NCI-H524 treated with DMSO at 0.1 percent for 48 hours (cell line): ENCODE data around the gene UBR1.
A peak's percentile ranks its signal among the peaks of the same experiment; 100 is the strongest.
"Not testable (repeated sequence)": the region's sequence is repeated elsewhere in the genome, so short reads cannot be mapped to it uniquely, and the experiment has no call there.

Experiments
- DNase-seq: peaks from one replicate; lab custom pipeline; 2025; lab: John Stamatoyannopoulos, UW

Gene UBR1

DNA sequence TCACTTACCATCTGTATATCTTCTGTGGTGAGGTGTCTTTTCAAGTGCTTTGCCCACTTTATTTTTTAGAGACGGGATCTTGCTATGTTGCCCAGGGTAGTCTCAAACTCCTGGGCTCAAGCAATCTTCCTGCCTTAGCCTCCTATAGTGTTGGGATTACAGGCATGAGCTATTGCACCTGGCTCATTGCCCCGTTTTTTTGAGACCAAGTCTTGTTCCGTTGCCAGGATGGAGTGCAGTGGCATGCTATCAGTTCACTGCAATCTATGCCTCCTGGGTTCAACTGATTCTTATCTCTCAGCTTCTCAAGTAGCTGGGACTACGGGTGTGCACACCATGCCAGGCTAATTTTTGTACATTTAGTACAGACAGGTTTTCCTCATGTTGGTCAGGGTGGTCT, 132.7 kb downstream of the UBR1 start:
- no peak for DNase-seq

DNA sequence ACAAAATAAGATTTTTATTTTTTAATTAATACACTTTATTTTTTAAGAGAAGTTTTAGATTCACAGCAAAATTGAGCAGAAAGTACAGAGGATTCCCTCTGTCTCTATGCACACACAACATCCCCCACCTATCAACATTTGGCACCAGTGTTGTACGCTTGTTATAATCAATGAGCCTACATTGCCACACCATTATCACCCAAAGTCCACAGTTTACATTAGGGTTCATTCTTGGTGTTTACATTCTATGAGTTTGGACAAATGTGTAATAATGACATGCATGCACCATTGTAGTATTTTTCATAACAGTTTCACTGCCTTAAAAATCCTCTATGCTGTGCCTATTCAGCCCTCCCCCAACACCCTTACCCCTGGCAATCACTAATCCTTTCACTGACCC, 134.0 kb downstream of the UBR1 start:
- DNase-seq: no peak

DNA sequence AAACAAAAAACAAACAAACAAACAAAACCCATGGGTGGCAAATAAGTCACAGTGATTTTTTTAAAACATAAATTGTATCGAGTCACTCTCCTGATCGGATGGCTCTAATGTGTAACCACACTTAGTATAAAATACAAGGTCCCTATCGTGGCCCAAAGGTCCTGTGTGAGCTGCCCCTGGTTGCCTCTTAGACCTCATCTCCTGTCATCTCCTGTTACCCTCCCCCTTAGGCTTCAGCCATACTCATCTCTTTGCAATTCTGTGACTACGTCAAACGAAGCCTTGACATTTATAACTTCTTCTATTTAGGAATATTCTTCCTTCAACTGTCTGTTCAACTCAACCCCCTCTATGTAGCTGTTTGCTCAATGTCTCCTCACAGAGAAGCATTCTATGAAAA, 141.4 kb downstream of the UBR1 start:
- no peak for DNase-seq

DNA sequence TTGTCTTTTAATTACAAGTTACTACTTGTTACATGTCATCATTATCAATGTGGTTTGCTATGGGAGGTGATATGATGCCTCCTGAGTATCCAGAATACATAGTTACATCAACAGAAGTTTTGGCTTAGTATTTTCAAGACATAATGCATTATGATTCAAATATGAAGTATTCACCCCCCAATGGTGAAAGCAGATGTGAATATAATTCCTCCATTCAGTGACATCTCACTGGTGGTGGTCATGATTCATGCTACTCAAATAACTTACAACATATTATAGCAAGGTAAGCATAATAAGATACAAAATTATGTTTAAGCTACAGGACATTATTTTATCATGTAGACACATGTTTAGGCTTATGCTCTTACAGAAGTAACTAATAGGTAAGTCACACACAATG, 150.3 kb downstream of the UBR1 start:
- no peak for DNase-seq

DNA sequence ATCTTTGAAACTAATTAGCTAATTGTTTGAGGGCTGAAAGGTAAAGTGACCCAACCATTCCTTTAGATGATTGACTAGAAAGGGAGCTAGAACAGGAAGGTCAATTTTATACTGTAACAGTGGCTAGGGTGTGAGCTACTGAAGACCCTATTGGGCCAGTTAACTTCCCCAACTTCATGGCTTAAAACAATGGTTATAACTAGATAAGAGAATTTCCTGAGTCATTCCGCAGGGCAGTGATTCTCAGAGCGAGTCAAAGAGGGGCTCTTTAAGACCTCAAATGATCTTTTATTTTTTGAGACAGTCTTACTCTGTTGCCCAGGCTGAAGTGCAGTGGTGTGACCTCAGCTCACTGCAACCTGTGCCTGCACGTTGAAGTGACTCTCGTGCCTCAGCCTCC, 151.5 kb downstream of the UBR1 start:
- no peak for DNase-seq

DNA sequence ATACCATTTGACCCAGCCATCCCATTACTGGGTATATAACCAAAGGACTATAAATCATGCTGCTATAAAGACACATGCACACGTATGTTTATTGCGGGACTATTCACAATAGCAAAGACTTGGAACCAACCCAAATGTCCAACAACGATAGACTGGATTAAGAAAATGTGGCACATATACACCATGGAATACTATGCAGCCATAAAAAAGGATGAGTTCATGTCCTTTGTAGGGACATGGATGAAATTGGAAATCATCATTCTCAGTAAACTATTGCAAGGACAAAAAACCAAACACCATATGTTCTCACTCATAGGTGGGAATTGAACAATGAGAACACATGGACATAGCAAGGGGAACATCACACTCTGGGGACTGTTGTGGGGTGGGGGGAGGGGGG, 156.9 kb downstream of the UBR1 start:
- DNase-seq: not testable (repeated sequence)

DNA sequence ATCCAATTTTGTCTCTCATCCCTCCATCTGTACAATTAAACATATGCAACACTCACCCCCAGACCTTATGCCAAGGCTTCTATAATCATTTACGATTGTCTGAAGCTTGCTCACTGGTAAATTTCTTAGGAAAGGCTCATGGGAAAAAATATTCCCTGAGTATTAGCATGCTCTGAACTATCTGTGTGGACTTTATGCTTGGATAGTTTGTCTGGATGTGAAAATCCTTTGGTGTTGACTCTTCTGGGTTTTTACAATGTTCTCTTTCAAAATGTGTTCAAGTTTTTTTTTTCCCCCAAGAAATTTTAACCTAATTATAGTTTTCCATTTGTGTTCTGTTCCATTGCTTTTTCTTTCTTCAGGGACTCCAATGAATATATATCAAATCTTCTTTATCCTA, 165.3 kb downstream of the UBR1 start:
- DNase-seq: no peak

DNA sequence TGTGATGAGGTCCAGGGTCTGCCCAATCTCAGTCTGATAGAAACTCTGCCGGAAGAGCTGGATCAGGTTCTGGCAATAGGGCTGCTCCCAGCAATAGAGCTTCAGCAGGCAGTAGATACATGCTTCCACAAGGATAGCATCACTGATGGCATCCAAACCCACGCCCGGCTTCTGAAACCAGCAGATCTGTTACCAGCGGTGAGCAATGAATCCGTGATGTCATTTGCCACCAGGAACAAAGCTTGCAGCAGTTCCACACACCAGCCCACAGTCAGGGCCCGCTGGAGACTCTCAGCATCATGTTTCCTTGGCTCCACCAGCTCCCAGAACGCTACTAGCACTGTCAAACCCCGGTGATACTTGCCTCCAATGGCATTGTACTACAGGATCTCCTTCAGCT, 166.0 kb downstream of the UBR1 start:
- no peak for DNase-seq

DNA sequence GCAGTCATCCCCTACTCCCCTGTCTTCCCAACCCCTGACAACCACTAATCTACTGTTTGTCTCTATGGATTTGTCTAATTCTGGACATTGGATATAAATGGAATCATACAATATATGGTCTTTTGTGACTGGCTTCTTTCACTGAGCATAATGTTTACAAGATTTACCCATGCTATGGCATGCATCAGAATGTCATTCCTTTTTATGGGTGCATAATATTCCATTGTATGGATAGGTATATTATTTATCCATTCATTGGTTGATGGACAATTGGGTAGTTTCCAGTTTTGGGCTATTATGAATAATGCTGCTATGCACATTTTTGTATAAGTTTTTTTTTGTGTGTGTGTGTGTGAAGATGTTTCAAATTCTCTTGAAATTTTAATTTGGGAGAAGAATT, 168.7 kb downstream of the UBR1 start:
- no peak for DNase-seq

DNA sequence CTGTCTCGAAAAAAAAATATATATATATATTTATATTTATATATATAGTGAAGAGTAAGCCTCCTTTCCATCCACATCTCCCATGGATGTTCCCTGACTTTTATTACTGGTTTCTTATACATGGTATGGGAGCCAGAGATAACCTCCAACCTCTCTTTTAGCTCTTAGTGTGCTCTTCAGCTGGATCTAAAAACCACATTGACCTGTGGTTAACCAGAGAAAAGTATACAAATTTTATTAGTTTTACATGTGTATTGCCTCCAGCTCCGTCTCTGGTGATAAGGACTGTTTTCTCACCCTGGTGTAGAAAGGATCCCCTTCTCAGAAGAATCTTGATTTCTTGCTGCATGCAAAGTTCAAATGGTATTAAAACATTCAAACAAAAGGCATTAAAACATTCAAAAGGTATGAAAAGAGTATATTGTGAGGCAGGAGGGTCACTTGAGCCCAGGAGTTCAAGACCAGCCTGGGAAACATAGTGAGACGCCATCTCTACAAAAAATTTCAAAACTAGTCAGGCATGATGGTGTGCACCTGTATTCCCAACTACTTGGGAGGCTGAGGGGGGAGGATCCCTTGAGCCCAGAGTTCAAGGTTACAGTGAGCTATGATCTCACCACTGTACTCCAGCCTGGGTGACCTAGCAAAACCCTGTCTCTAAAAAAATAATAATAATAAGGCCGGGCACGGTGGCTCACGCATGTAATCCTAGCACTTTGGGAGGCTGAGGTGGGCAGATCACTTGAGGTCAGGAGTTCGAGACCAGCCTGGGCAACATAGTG, 171.8 kb downstream of the UBR1 start:
- DNase-seq: no peak

DNA sequence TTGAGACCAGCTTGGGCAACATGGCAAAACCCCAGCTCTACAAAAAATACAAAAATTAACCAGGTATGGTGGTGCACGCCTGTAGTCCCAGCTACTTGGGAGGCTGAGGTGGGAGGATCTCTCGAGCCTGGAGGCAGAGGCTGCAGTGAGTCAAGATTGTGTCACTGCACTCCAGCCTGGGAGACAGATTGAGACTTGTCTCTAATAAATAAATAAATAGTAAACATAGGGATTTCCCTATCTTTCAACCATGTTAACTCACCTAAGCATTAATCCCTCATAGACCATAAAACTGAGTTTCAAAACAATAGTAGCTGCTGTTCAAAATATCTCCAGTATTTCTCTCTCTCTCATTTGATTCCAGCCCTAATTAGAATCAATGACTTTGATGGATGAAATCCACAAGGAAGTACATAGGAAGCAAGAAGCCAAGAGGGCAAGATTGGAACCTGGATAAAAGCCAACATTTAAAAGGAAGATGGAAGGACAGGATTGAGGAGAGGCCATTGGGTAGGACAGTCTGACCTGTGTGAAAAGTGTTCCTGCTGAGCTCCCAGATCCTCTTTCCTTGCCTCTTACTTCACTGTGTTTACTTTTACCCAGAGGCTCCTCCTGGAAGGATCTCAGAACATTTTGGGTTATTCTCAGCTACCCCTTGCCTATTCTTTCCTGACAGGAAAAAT, 172.9 kb downstream of the UBR1 start:
- no peak for DNase-seq

DNA sequence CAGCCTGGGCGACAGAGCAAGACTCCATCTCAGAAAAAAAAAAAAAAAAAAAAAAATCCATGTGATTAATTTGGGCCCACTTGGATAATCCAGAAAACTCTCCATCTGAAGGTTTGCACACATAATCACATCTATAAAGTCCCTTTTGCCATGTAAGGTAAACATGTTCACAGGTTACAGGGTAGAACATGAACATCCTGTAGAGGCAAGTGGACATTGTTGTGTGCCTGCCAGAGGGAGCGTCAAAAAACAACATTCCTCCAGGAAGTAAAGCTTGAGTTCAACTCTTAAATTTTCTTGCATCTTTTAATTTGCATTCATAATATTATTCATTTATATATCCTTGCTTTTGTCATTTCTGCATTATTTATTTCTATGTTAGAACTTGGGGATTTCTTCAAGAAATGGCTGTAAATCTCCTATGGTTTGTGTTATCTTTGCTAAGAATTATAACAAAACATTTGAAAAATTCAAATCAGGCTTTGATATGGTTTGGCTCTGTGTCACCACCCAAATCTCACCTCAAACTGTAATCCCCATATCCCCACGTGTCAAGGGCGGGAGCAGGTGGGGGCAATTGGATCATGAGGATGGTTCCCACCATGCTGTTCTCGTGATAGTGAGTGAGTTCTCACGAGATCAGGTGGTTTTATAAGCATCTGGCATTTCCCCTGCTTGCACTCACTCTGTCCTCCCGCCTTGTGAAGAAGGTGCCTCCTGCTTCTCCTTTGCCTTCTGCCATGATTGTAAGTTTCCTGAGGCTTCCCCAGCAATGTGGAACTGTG, 173.9 kb downstream of the UBR1 start:
- DNase-seq: no peak

DNA sequence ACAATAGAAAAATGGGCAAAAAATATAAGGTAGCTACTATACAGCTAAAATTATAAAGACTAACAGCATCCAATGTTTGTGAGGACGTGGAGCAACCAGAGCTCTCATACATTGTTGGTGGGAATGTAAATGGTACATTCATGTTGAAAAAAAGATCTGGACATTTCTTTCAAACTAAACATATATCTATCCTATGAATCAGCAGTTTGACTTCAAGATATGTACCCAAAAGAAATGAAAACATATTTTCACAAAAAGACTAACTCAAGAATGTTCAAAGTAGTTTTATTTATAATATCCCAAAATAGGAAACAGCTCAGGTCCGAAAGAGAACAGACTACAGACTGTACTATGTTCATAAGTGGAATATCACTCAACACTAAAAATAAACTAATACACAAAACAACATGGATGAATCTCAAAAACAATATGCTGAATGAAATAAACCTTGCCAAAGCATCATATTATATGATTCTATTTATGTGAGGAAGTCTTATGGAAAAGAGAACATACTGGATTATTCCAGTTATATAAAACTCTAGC, 176.5 kb downstream of the UBR1 start:
- no peak for DNase-seq

DNA sequence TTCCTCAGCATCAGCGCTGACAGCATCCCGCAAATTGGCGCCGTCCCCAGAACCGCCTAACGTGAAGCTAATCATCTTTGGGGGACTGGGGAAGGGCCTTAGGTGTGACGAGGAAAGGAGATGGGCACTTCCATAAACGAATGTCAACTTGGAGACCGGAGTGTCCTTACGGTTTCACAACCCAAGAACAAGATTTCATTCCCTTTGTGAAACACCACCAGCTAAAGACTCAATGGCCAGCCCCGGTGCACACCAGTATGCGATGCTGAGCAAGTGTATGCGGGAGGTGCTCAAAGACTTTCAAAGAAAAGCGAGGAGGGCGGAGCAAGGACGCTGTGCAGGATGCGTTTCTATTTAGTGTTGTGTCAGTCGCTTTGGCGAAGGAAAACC, 184.5 kb downstream of the UBR1 start:
- DNase-seq: no peak

DNA sequence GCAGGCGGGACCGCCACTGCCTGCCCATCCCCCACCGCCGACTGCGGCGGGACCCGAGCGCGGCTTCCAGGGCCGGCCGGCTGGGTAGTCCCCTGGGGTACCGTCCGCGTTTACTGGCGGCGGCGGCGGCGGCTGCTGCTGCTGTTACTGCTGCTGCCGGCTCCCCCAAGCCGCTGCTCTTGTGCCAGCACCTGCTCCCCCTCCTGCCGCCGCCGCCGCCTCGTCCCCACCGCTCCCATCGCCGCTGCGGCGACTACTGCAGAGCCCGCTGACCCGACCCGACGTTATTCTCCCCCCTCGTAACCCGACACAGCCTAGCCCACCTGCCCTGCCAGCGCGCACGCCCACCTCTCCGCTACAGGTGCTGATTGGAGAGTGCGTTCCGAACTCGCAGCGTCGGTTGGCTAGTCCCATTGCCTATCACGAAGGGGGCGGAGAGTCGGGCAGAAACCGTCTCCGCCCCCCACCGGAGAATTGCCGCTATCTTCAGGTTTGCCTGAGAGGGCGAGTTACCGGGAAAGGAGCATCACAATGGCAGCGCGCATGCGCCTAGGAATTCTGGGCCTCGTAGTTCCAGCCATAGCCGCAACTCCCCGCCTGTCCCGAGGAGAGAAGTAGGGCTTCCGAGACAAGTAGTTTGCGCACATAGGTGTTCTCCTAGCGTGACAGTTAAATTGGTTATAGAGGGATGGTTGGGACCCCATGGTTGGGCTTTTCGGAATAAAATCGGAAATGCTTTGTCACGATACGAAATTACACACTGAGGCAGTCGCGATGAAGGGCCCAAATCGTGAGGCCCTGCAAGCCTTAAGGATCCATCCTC, 185.1 kb downstream of the UBR1 start, which contains the start of gene TTBK2:
Gene TTBK2 (minus strand): TSS at position 260 of the 823 bp plus-strand sequence. CDS start 42,161 bp downstream, outside the sequence.
- peak; percentile 98 for DNase-seq

DNA sequence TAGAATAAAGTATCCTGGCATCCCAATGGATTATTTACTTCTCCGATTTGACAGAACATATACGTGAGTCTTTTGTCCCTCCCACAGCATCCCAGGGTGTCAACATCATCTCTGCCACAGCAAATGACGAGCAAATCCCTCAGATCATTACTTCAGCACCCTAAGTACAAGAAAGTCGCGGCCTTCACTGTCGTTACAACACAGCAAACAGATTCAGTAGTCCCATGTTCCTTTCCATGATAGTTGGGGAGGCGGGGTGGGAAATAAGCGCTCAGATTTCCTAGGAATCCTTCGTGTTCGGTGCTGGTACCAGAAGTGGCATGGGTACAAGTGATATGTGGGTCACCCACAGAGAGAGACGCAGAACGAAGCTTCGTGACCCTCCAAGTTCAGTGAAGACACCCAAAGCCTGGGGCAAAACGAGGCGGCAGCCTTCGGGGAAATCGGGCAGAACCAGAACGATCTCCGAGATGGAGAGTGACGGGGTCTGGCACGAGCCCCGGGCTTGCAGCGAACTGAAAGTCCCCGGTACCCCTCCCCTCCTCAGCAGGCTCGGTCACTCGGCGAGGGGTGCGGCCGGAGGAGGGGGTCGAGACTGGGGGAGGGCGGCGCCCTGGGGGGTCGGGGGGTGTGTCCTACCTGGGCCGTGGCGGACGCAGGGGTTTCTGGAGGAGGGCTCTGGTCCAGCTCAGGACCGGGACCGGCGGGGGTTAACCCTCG, 185.9 kb downstream of the UBR1 start:
- DNase-seq: peak; percentile 19

DNA sequence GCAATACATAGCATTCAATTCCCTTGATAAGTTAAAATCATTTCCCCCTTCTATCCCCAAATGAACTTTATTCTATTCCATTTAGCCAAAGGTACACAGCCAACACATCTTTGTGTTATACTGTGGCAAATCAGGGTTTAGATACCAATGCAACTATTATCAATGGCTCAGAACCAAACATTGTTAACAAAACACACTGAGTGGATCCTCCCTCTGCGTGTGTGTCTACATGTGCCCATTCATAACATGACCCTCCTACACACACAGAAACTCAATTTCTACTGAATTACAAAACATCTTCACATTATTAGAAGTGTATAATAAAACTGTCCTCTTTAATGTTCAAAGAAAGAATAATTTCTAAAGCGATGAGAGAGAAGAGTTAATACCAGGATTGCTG, 186.5 kb downstream of the UBR1 start:
- no peak for DNase-seq

DNA sequence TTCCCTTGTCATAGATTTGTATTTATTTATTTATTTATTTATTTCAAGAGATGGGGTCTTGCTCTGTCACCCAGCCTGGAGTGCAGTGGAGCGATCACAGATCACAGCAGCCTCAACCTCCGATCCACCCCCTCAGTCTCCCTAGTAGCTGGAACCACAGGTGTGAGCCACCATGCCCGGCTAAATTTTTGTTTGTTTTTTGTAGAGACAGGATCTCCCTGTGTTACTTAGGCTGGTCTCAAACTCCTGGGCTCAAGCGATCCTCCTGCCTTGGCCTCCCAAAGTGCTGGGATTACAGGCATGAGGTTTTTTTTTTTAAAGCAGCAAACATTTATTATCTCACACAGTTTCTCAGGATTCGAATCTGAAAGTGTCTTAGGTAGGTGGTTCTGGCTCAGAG, 187.8 kb downstream of the UBR1 start:
- no peak for DNase-seq

DNA sequence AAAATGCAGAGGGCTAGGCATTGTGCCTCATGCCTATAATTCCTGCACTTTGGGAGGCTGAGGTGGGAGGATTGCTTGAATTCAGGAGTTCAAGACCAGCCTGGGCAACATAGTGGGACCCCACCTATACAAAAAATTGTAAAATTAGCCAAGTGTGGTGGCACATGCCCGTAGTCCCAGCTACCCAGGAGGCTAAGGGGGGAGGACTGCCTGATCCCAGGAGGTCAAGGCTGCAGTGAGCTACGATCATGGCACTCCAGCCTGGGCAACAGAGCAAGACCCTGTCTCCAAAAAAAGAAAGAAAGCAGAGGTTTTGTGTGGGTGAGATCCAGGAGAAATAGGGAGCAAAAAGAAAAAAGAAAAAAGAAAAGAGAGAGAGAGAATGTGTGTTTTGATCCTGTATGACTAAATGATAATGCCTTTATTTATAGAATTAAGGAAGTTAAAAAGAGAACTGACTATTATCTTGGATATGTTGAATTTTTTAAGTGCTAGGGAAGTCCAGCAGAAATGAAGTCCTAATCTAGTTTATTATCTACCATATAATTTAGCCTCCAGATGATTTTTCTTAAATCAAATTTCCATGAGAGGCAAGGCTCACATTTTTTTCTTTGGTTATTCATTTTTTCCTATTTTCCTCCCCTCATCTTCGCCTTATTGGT, 190.1 kb downstream of the UBR1 start:
- DNase-seq: no peak

DNA sequence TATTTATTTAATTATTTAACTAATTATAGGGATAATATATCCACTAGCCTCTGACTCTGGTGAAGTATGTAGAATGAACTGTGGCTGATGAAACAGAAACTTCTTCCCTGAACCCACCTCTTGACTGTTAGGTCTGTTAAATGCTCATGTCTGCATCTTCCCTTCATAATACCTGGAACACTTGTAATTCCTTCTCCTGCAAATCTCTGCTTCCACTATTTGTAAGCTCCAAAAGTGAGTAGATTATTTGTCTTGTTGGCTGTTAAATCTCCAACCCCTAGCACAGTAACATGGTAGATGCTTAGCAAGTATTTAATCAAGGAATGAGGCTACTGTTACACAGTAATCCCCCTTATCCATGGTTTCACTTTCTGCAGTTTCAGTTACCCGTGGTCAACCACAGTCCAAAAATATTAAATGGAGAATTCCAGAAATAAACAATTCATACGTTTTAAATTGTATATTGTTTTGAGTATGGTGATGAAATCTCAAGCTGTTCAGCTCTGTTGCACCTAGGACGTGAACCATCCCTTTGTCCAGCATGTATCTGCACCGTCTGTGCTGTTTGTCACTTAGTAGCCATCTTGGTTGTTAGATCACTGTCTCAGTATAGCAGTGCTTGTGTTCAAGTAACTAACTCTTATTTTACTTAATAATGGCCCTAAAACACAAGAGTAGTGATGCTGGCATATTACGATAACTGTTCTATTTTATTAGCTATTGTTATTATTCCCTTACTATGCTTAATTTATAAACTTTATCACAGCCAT, 190.9 kb downstream of the UBR1 start:
- peak; percentile 22 for DNase-seq
